T-helper 1 cell treated with Interleukin-12 subunit alpha and Interleukin-12 subunit beta and Interleukin-4 antibody, amounts not matched to agents 30 μg/mL and 1 μg/mL, for 36 hours (primary cell): Measurements from ENCODE around the gene PBX3.

Experiments
- H3K27ac Mint-ChIP-seq: one replicate; pipeline ENCODE4 v1.8.0; 2021; ENCODE audit warnings: mild to moderate bottlenecking, mixed read lengths
- H3K27me3 Mint-ChIP-seq: one replicate; pipeline ENCODE4 v1.8.0; 2021; ENCODE audit warnings: low read depth, mixed read lengths
- H3K36me3 Mint-ChIP-seq: one replicate; pipeline ENCODE4 v1.8.0; 2021; ENCODE audit warnings: low read depth, mixed read lengths
- H3K4me1 Mint-ChIP-seq: one replicate; pipeline ENCODE4 v1.8.0; 2021; ENCODE audit warnings: low read depth, mixed read lengths
- H3K4me3 Mint-ChIP-seq: one replicate; pipeline ENCODE4 v1.8.0; 2021; ENCODE audit warnings: mild to moderate bottlenecking, moderate library complexity, mixed read lengths
- H3K9me3 Mint-ChIP-seq: one replicate; pipeline ENCODE4 v1.8.0; 2021; ENCODE audit warnings: mixed read lengths

The PBX3 gene

GRCh38 chr9:125744616-125745015, 2.6 kb upstream of the PBX3 start:
- H3K4me3 Mint-ChIP-seq: peak overlapping the region; percentile 61

GRCh38 chr9:125745018-125745417, 2.2 kb upstream of the PBX3 start:
- Mint-ChIP-seq H3K4me3 (peak overlapping the region; percentile 61), H3K9me3 (no peaks in the 10 kb centered on the region), H3K27me3 (peaks cover 44% of the 10 kb centered on the region), H3K27ac (no peak overlapping the region), H3K4me1 (peaks cover 11% of the 10 kb centered on the region), H3K36me3 (peaks cover 9% of the 10 kb centered on the region)

More at GRCh38 chr9:125744616-125745015, 2.6 kb upstream of the PBX3 start:
- Mint-ChIP-seq H3K27ac (no peak overlapping the region), H3K27me3 (peaks cover 44% of the 10 kb centered on the region), H3K9me3 (no peaks in the 10 kb centered on the region), H3K36me3 (peaks cover 9% of the 10 kb centered on the region), H3K4me1 (peaks cover 11% of the 10 kb centered on the region)

GRCh38 chr9:125745682-125746016, 1.5 kb upstream of the PBX3 start:
- Mint-ChIP-seq H3K36me3 (peaks cover 11% of the 10 kb centered on the region), H3K9me3 (no peaks in the 10 kb centered on the region), H3K27me3 (peaks cover 44% of the 10 kb centered on the region), H3K4me3 (peak overlapping the region; percentile 86), H3K4me1 (peaks cover 13% of the 10 kb centered on the region), H3K27ac (no peak overlapping the region)

- H3K36me3 Mint-ChIP-seq: peaks cover 12% of the 10 kb centered on the region
- H3K9me3 Mint-ChIP-seq: no peaks in the 10 kb centered on the region
- peak overlapping the region; percentile 86 for H3K4me3 Mint-ChIP-seq
- peaks cover 43% of the 10 kb centered on the region for H3K27me3 Mint-ChIP-seq
- H3K4me1 Mint-ChIP-seq: peaks cover 16% of the 10 kb centered on the region
- peak overlapping the region; percentile 87 for H3K27ac Mint-ChIP-seq
Observed at GRCh38 chr9:125746017-125746773, 978 bp upstream of the PBX3 start.

GRCh38 chr9:125746774-125747052, 460 bp upstream of the PBX3 start:
- peaks cover 12% of the 10 kb centered on the region for H3K36me3 Mint-ChIP-seq
- H3K4me1 Mint-ChIP-seq: peaks cover 16% of the 10 kb centered on the region
- H3K9me3 Mint-ChIP-seq: no peaks in the 10 kb centered on the region
- peaks cover 38% of the 10 kb centered on the region for H3K27me3 Mint-ChIP-seq
- no peak overlapping the region for H3K27ac Mint-ChIP-seq
- no peak overlapping the region for H3K4me3 Mint-ChIP-seq

- H3K36me3 Mint-ChIP-seq: peaks cover 12% of the 10 kb centered on the region
- H3K4me1 Mint-ChIP-seq: peaks cover 16% of the 10 kb centered on the region
- H3K4me3 Mint-ChIP-seq: peak overlapping the region; percentile 84
- H3K9me3 Mint-ChIP-seq: no peaks in the 10 kb centered on the region
- H3K27ac Mint-ChIP-seq: peak overlapping the region; percentile 72
- peaks cover 27% of the 10 kb centered on the region for H3K27me3 Mint-ChIP-seq
Observed at GRCh38 chr9:125747765-125748445, 732 bp downstream of the PBX3 start.

- Mint-ChIP-seq H3K4me3 (peak overlapping the region; percentile 84), H3K36me3 (peaks cover 12% of the 10 kb centered on the region), H3K27ac (peak overlapping the region; percentile 72), H3K9me3 (no peaks in the 10 kb centered on the region), H3K4me1 (peaks cover 16% of the 10 kb centered on the region), H3K27me3 (peaks cover 21% of the 10 kb centered on the region)
Observed at GRCh38 chr9:125748446-125749099, 1.4 kb downstream of the PBX3 start.

- H3K4me3 Mint-ChIP-seq: peak overlapping the region; percentile 84
- H3K9me3 Mint-ChIP-seq: no peaks in the 10 kb centered on the region
Observed at GRCh38 chr9:125749287-125749935, 2.2 kb downstream of the PBX3 start.

GRCh38 chr9:125749951-125750626, 2.9 kb downstream of the PBX3 start:
- Mint-ChIP-seq H3K36me3 (peaks cover 12% of the 10 kb centered on the region), H3K4me1 (peaks cover 16% of the 10 kb centered on the region), H3K9me3 (no peaks in the 10 kb centered on the region), H3K27me3 (peaks cover 10% of the 10 kb centered on the region), H3K4me3 (no peak overlapping the region), H3K27ac (no peak overlapping the region)

More at GRCh38 chr9:125749287-125749935, 2.2 kb downstream of the PBX3 start:
- Mint-ChIP-seq H3K36me3 (peaks cover 12% of the 10 kb centered on the region), H3K4me1 (peaks cover 16% of the 10 kb centered on the region), H3K27ac (no peak overlapping the region), H3K27me3 (peaks cover 17% of the 10 kb centered on the region)

GRCh38 chr9:125750627-125751011, 3.4 kb downstream of the PBX3 start:
- Mint-ChIP-seq H3K27ac (no peak overlapping the region), H3K36me3 (peaks cover 12% of the 10 kb centered on the region), H3K4me3 (no peak overlapping the region)

GRCh38 chr9:125752070-125752628, 5.0 kb downstream of the PBX3 start:
- peaks cover 12% of the 10 kb centered on the region for H3K4me1 Mint-ChIP-seq
- H3K27me3 Mint-ChIP-seq: no peaks in the 10 kb centered on the region
- H3K4me3 Mint-ChIP-seq: no peak overlapping the region
- H3K27ac Mint-ChIP-seq: no peak overlapping the region
- no peaks in the 10 kb centered on the region for H3K9me3 Mint-ChIP-seq
- peaks cover 12% of the 10 kb centered on the region for H3K36me3 Mint-ChIP-seq

More at GRCh38 chr9:125750627-125751011, 3.4 kb downstream of the PBX3 start:
- Mint-ChIP-seq H3K27me3 (peaks cover 5% of the 10 kb centered on the region), H3K4me1 (peaks cover 12% of the 10 kb centered on the region), H3K9me3 (no peaks in the 10 kb centered on the region)

GRCh38 chr9:125754096-125754495, 6.9 kb downstream of the PBX3 start:
- Mint-ChIP-seq H3K27me3 (no peaks in the 10 kb centered on the region), H3K4me3 (no peak overlapping the region), H3K36me3 (peaks cover 7% of the 10 kb centered on the region), H3K4me1 (peaks cover 9% of the 10 kb centered on the region), H3K9me3 (no peaks in the 10 kb centered on the region), H3K27ac (no peak overlapping the region)

- H3K4me1 Mint-ChIP-seq: peaks cover 15% of the 10 kb centered on the region
- no peak overlapping the region for H3K27ac Mint-ChIP-seq
- no peak overlapping the region for H3K4me3 Mint-ChIP-seq
- peaks cover 3% of the 10 kb centered on the region for H3K36me3 Mint-ChIP-seq
- no peaks in the 10 kb centered on the region for H3K27me3 Mint-ChIP-seq
- no peaks in the 10 kb centered on the region for H3K9me3 Mint-ChIP-seq
Observed at GRCh38 chr9:125755340-125755739, 8.2 kb downstream of the PBX3 start.

GRCh38 chr9:125756518-125756917, 9.3 kb downstream of the PBX3 start:
- Mint-ChIP-seq H3K4me3 (no peak overlapping the region), H3K9me3 (no peaks in the 10 kb centered on the region), H3K4me1 (peaks cover 11% of the 10 kb centered on the region), H3K36me3 (no peaks in the 10 kb centered on the region), H3K27ac (no peak overlapping the region), H3K27me3 (no peaks in the 10 kb centered on the region)
